ENCODE data around the gene RPS15.

GRCh38 chr19:1438035-1438932, at the start of gene RPS15:
- TF ChIP-seq, protein P1, sequence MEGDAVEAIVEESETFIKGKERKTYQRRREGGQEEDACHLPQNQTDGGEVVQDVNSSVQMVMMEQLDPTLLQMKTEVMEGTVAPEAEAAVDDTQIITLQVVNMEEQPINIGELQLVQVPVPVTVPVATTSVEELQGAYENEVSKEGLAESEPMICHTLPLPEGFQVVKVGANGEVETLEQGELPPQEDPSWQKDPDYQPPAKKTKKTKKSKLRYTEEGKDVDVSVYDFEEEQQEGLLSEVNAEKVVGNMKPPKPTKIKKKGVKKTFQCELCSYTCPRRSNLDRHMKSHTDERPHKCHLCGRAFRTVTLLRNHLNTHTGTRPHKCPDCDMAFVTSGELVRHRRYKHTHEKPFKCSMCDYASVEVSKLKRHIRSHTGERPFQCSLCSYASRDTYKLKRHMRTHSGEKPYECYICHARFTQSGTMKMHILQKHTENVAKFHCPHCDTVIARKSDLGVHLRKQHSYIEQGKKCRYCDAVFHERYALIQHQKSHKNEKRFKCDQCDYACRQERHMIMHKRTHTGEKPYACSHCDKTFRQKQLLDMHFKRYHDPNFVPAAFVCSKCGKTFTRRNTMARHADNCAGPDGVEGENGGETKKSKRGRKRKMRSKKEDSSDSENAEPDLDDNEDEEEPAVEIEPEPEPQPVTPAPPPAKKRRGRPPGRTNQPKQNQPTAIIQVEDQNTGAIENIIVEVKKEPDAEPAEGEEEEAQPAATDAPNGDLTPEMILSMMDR (conservative IDR thresholded peaks at IDR 0.05 in 1 of 2, IDR thresholded peaks at IDR 0.05 in 1 of 2; ENCODE audit: extremely low read depth in 1 of 2, insufficient read depth in 1 of 2, low read depth in 1 of 2, low read length in 2 of 2), result peak; percentile 87 to 95
- no peak for TF ChIP-seq EZH2 (IDR thresholded peaks at IDR 0.05; ENCODE audit: borderline replicate concordance, low read length)
